HFF-Myc (cell line): ENCODE data around the gene LYZL6.

Experiments used
- DNase-seq: peaks from one replicate; pipeline ENCODE4 v3.0.0-alpha.2; 2011; ENCODE audit warnings: low read depth; ENCODE audit errors: extremely low read depth
- H3K4me3 ChIP-seq: replicated peaks from 2 replicates; pipeline ENCODE4 v1.5.1; 2011; ENCODE audit warnings: low read depth, mild to moderate bottlenecking, control low read depth, low read length
- CTCF ChIP-seq: IDR thresholded peaks from 2 replicates; pipeline ENCODE4 v1.5.1; 2012; ENCODE audit warnings: mild to moderate bottlenecking, low read depth, low read length, control low read depth; ENCODE audit errors: missing control alignments

Gene LYZL6

GRCh38 chr17:35895636-35896587 is 47.6 kb downstream of the LYZL6 start:
- TF ChIP-seq CTCF, result no peak
- DNase-seq, result no peak
- no peak overlapping the region for H3K4me3 ChIP-seq

GRCh38 chr17:35894206-35894605 is 49.3 kb downstream of the LYZL6 start:
- no peak for DNase-seq
- TF ChIP-seq CTCF, result no peak

GRCh38 chr17:35893751-35894150 is 49.8 kb downstream of the LYZL6 start:
- no peak overlapping the region for H3K4me3 ChIP-seq
- no peak for DNase-seq
- no peak for TF ChIP-seq CTCF

More at GRCh38 chr17:35894206-35894605, 49.3 kb downstream of the LYZL6 start:
- H3K4me3 ChIP-seq, result no peak overlapping the region

- no peak for TF ChIP-seq CTCF
- no peak for DNase-seq
Observed at GRCh38 chr17:35892091-35893035, 51.1 kb downstream of the LYZL6 start.

GRCh38 chr17:35891269-35891668 is 52.2 kb downstream of the LYZL6 start:
- H3K4me3 ChIP-seq, result no peak overlapping the region
- no peak for TF ChIP-seq CTCF
- DNase-seq, result no peak

More at GRCh38 chr17:35892091-35893035, 51.1 kb downstream of the LYZL6 start:
- no peak overlapping the region for H3K4me3 ChIP-seq

- no peak for DNase-seq
- no peak overlapping the region for H3K4me3 ChIP-seq
- TF ChIP-seq CTCF, result no peak
Observed at GRCh38 chr17:35890774-35891155, 52.7 kb downstream of the LYZL6 start.
